ENCODE results near the gene DDX24.

Gene DDX24

DNA sequence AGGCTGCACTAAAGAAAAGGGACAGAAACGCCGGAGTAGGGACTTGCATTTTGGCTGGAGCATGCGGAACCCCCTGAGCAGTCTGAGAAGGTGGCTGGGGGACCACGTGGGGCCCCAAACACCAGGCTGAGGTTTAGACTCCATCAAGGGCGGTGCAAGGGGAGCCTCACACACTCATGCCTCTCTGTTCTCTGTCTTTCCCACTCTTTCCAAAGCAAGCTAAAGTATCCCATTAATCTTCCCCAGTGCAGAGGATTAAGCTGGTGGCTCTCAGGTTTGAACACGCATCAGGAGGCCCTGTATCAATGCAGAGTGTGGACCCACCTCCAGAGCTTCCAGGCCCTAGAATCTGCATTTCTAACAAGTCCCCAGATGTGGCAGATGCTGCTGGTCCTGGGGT is 70.4 kb downstream of the DDX24 start:
- DNase-seq (ENCODE audit: low read depth), result no peak

DNA sequence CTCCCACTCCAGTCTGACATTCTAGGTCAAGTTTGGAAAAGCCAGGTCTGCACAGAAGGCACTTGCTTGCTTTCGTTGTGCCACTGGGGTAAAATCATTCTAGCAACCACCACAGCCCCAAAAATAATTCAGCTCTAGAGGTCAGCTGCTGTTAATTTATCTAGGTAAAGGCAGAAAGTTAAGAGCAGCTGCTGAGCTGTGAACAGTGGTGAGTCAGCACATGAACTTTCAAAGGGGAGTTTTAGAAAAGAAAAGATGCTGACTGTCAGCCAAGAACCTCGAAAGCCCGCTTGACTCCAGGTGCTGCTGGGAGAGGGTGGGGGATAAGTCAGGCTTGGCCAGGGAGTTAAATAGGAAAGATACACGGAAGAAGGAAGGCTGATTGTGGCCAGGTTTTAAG is 71.2 kb downstream of the DDX24 start:
- no peak for DNase-seq (ENCODE audit: low read depth)

DNA sequence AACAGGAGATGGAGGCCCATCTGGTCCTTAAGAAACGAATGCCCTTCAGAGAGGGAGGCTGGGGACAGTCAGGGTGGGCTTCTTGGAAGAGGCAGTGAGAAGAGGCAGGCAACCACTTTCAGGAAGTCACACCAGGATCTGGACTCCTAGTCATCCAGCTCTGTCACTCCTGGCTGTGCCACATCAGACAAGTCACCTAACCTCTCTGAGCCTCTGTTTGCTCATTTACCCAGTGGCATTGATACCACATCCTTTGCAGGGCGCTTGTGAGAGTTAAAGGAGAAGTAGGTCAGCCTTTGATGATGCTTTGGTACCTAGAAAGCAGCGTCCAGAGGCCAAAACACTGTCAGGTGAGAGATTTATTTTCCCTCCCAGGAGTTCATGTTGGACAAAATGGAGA is 72.8 kb downstream of the DDX24 start:
- no peak for DNase-seq (ENCODE audit: low read depth)

DNA sequence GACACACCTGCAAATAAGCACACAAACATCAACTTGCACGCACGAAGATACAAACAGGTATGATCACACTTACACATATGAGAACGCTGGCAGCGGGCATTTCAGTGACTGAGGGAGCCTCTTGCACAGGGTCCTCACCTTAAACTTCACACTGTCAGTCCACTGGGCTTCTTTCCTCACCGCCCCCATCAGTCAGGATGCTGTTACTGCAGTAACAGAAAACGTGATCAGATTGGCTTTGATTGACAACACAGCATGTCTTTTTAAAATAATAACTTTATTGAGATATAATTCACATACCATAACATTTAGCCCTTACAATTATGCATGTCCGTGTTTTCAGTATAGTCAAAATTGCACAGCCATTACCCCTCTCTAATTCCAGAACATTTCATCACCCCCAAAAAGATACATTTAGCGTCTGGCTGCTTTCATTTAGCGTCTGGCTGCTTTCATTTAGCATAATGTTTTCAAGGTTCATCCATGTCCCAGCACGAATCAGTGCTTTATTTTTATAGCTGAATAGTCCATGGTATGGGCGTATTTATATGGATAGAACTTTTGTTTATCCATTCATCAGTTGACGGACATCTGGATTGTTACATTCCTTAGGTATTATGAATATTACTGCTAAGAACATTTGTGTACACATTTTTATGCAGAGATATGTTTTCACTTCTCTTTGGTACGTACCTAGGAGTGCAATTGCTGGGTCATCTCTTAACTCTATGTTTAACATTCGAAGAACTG is 75.5 kb downstream of the DDX24 start:
- DNase-seq (ENCODE audit: low read depth), result no peak

DNA sequence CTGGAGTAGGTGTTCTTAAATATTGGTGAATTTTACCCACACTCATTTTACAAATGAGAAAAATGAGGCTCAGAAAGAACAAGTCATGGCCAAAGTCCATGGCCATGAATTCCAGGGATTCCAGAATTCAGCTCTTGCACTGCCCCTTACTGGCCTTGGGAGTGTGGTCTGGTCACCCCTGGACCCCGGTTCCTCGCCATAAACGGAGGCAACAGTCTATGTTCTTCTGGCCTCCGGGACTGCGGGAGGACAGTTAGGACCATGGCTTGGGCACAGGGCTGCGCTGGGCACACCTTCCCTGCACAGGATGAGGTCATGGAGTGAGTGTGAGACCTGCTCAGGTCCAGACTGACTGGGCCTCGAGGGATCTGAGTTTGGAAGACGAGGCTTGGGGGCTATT is 77.0 kb downstream of the DDX24 start:
- no peak for DNase-seq (ENCODE audit: low read depth)

DNA sequence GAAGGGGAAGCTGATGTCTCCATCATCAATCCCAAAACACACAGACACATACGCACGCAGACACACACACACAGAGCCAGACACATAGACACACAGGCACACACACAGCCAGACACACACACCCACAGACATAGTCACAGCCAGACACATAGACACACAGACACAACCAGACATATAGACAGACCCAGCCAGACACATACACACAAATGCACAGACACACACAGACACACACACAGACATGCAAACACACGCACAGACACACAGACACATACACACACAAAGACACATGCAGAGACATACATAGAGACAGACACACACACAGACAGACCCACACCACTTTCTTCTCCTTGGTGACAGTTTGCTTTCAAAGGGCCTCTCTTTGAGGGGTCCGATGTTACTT is 77.6 kb downstream of the DDX24 start:
- DNase-seq (ENCODE audit: low read depth), result no peak

DNA sequence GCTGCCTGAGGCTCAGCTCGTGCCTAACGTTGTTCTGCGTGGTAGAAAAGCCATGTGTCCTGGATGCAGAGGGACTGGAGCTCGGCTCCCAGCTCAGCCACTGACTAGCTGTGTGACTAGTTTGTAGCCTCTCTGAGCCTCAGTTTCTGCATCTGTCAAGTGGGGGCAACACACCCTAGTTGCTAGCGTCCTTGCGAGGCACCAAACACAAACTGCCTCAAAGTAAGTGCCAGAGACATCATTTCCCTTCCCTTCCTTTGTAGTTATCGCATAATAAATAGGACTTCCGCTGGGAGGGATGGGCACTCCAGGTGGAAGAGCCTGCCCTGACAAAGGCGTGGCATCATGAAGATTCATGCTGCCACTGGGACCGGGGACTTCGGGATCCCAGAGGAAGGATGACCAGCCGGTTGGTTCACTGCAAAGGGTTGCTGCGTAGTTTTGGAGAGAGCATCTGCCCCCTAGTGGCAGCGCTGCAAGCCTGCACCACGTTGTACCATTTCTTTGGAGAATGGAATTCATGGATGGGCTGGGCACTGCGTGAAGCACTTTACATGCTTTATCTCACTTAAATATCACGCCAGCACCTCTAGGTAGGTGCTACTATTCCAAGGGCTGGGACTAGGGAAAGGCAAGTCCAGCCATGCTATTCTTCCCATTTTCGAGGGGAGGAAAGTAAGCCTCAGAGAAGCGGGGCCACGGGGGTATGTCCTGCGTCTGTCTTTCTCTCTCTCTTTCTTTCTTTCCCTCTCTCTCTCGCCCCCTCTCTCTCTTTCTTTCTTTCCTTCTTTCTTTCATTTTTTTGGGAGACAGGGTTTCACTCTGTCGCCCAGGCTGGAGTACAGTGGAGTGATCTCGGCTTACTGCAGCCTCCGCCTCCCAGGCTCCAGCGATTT is 79.3 kb downstream of the DDX24 start:
- DNase-seq (ENCODE audit: low read depth), result peak; percentile 44

DNA sequence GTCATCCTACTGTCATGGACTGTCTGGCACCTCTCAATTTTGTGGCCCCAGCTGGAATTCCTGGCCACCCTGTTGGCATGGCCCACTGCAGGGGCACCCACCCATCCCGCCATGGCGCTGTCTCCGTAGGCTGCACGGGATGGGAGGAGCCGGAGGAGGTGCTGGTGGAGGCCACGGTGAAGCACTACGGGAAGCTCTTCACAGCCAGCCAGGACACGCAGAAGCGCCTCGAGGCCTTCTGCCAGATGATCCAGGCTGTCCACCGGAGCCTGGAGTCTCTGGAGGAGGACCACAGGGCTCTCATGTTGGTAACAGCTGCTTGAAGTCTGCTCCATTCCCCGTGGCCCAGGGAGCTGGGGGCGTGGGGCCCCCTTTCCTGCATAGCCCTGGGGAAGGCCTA is 80.0 kb downstream of the DDX24 start:
- DNase-seq (ENCODE audit: low read depth), result no peak

DNA sequence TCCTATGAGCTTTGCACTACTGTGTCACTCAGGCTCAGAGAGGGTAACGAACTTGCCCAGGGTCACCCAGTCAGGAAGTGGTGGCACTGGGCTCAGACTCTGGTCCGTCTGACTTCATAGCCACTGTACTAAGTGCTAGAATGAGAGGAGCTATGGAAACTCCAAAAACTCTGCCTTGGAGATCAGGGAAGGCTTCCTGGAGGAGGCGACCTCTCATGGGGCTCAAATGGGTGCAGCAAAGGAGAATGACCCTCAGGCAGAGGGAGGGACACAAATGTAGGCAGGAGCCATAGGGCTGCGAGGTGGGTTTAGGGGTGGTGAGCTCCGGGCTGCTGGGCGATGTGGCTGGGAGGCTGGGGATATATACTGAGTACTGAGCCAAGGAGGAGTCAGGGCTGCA is 80.7 kb downstream of the DDX24 start:
- DNase-seq (ENCODE audit: low read depth), result no peak

DNA sequence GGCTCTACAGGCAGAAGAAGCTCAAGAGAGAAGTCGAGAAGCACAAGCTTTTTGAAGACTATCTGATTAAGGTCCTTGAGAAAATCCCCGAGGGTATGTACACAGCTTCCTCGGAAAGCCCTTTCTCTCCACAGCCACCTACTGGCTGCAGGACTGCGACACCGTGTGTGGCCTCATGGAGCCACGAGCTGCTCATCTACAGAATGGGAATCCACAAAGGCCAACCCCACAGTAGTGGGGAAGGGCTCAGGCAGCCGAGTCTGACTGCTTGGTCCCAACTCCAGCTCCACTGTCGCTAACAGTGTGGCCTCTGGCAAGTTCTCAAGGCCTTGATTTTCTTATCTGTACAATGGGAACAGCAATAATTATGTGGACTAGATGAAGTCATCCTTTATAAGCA is 81.4 kb downstream of the DDX24 start:
- DNase-seq (ENCODE audit: low read depth), result no peak

DNA sequence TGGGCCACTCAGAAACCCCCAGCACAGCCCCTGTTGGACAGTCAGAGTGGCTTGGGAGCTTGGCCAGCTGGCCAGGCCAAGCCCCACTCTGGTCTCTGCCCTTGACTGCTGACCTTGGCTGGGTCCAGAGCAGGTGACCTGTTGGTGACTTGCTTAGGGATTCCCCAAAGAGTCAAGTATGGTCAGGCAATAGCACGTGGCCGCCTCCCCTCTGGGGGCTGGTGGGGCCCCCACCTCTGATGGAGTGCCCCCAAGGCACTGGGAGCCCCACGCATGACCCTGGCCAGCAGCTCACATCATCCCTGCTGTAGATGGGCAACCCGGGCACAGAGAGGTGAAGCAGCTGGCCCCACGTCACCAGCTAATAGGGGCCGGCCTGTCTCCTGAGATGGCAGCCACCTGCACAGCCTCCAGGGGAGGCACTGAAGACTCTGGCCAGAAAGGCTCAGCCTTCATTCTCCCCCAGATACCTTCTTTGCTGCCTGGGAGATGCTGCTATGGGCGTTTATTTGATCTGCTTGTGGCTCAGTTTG is 82.1 kb downstream of the DDX24 start:
- DNase-seq (ENCODE audit: low read depth), result no peak

Data from fibroblast of the conjunctiva (primary cell).